IMR-90 (cell line): ENCODE data around the gene RIMBP2. TPM values are rescaled to one million over a fixed set of nuclear protein-coding genes. Genes with fewer than 3 reads are reported as not detected.

ENCODE experiments used
- ATAC-seq: fragments of 200-7000 bp; cut with Tn5 transposase; 2 replicates; pipeline ENCODE4 v1.9.1; 2020; ENCODE audit warnings: low read depth, mild to moderate bottlenecking, moderate library complexity
- BruUV-seq: library from RNA; stranded (reverse); fragments of 400-500 nt; replicated peaks from 2 replicates; lab custom pipeline; 2021; lab: Mats Ljungman, UMichigan
- CTCF ChIA-PET: fragments of 300-600 bp; formaldehyde crosslinking; extraction: SDS; loops from one replicate; lab custom pipeline; 2021; ENCODE audit warnings: antibody characterized with exemption; lab: Yijun Ruan, JAX
- POLR2A ChIA-PET: fragments of 300-600 bp; sonication (Branson Sonifier 250); formaldehyde crosslinking; loops from one replicate; lab custom pipeline; 2022; ENCODE audit warnings: antibody characterized with exemption; ENCODE audit not compliant: unreplicated experiment; lab: Charles Lee
- DNase-seq: peaks from one replicate; pipeline ENCODE4 v3.0.0; 2013
- H2AFZ ChIP-seq: replicated peaks from 2 replicates; pipeline ENCODE3; 2013; ENCODE audit warnings: low read length, mild to moderate bottlenecking; ENCODE audit not compliant: poor library complexity
- H2AK5ac ChIP-seq: 2 replicates; pipeline ENCODE4 v1.6.1; 2013; ENCODE audit warnings: low read depth, low read length, inconsistent platforms
- H2AK9ac ChIP-seq: replicated peaks from 2 replicates; pipeline ENCODE3; 2013; ENCODE audit warnings: mild to moderate bottlenecking, low read depth, low read length, moderate library complexity; ENCODE audit not compliant: poor library complexity
- H2BK120ac ChIP-seq: 2 replicates; pipeline ENCODE4 v1.6.1; 2013; ENCODE audit warnings: low read depth, low read length, inconsistent platforms
- H2BK15ac ChIP-seq: 3 replicates; pipeline ENCODE4 v1.6.1; 2013; ENCODE audit warnings: low read depth, low read length, inconsistent platforms
- H2BK20ac ChIP-seq: 2 replicates; pipeline ENCODE4 v1.6.1; 2013; ENCODE audit warnings: low read depth, mild to moderate bottlenecking, inconsistent platforms, low read length, moderate library complexity
- H2BK5ac ChIP-seq: 2 replicates; pipeline ENCODE4 v1.6.1; 2013; ENCODE audit warnings: mild to moderate bottlenecking, low read depth, low read length, inconsistent platforms; ENCODE audit not compliant: poor library complexity, severe bottlenecking
- H3K14ac ChIP-seq: replicated peaks from 2 replicates; pipeline ENCODE4 v1.6.1; 2013; ENCODE audit warnings: low read depth, low read length, inconsistent platforms
- H3K18ac ChIP-seq: 2 replicates; pipeline ENCODE4 v1.6.1; 2013; ENCODE audit warnings: low read depth, low read length, control low read depth
- H3K23ac ChIP-seq: 2 replicates; pipeline ENCODE4 v1.6.1; 2013; ENCODE audit warnings: low read depth, low read length, inconsistent platforms
- H3K27ac ChIP-seq: 2 replicates; pipeline ENCODE4 v1.5.1; 2013; ENCODE audit warnings: mild to moderate bottlenecking, control low read depth, low read length; ENCODE audit not compliant: insufficient read depth
- H3K27me3 ChIP-seq: 2 replicates; pipeline ENCODE4 v1.6.1; 2013; ENCODE audit warnings: low read length; ENCODE audit not compliant: control insufficient read depth, insufficient read depth
- H3K36me3 ChIP-seq: 2 replicates; pipeline ENCODE4 v1.6.1; 2013; ENCODE audit warnings: low read length, mixed read lengths; ENCODE audit not compliant: control insufficient read depth, insufficient read depth
- H3K4ac ChIP-seq: 2 replicates; pipeline ENCODE4 v1.6.1; 2013; ENCODE audit warnings: low read depth, low read length, inconsistent platforms
- H3K4me1 ChIP-seq: 2 replicates; pipeline ENCODE4 v1.6.1; 2013; ENCODE audit warnings: low read length, mixed read lengths; ENCODE audit not compliant: control insufficient read depth, insufficient read depth
- H3K4me2 ChIP-seq: 2 replicates; pipeline ENCODE4 v1.6.1; 2013; ENCODE audit warnings: low read depth, mild to moderate bottlenecking, control low read depth, low read length, moderate library complexity
- H3K4me3 ChIP-seq: 2 replicates; pipeline ENCODE4 v1.5.1; 2013; ENCODE audit warnings: low read depth, mild to moderate bottlenecking, control low read depth, low read length, moderate library complexity; ENCODE audit not compliant: insufficient read depth
- H3K56ac ChIP-seq: 2 replicates; pipeline ENCODE4 v1.6.1; 2013; ENCODE audit warnings: low read length, inconsistent platforms; ENCODE audit not compliant: insufficient read depth; ENCODE audit errors: extremely low read depth
- H3K79me1 ChIP-seq, 2 experiments: 2 replicates each; pipeline ENCODE4 v1.6.1; 2013; ENCODE audit warnings: low read length in 2 of 2, inconsistent platforms in 1 of 2, low read depth in 1 of 2
- H3K9ac ChIP-seq: 2 replicates; pipeline ENCODE4 v1.6.1; 2013; ENCODE audit warnings: low read depth, low read length, control low read depth
- H3K9me1 ChIP-seq: 2 replicates; pipeline ENCODE4 v1.6.1; 2013; ENCODE audit warnings: low read length, inconsistent platforms; ENCODE audit not compliant: insufficient read depth
- H3K9me3 ChIP-seq: 2 replicates; pipeline ENCODE4 v1.6.1; 2013; ENCODE audit warnings: low read length; ENCODE audit not compliant: control insufficient read depth, insufficient read depth
- H4K20me1 ChIP-seq: 2 replicates; pipeline ENCODE4 v1.6.1; 2013; ENCODE audit warnings: low read length, inconsistent platforms; ENCODE audit not compliant: insufficient read depth
- H4K5ac ChIP-seq: 2 replicates; pipeline ENCODE4 v1.6.1; 2013; ENCODE audit warnings: mild to moderate bottlenecking, low read depth, low read length, control low read depth
- H4K8ac ChIP-seq, 2 experiments: 2 replicates each; pipeline ENCODE4 v1.6.1; 2013; ENCODE audit warnings: low read depth in 2 of 2, low read length in 2 of 2, control low read depth in 1 of 2, inconsistent platforms in 1 of 2
- H4K91ac ChIP-seq: 2 replicates; pipeline ENCODE4 v1.6.1; 2013; ENCODE audit warnings: low read depth, low read length, inconsistent platforms; ENCODE audit not compliant: insufficient read depth
- BHLHE40 ChIP-seq: fragments of 150-350 bp; IDR thresholded peaks from 2 replicates; pipeline ENCODE4 v1.6.1; 2016; ENCODE audit warnings: mild to moderate bottlenecking, low read depth, low read length
- CEBPB ChIP-seq: IDR thresholded peaks from 2 replicates; pipeline ENCODE4 v1.6.1; 2012; ENCODE audit warnings: low read depth, low read length, improper control_type of control experiment
- CHD1 ChIP-seq: IDR thresholded peaks from 2 replicates; pipeline ENCODE4 v1.6.1; 2012; ENCODE audit warnings: low read depth, low read length, improper control_type of control experiment
- CTCF ChIP-seq: conservative IDR thresholded peaks from 2 replicates; pipeline ENCODE4 v1.5.1; 2012; ENCODE audit warnings: mild to moderate bottlenecking, low read depth, low read length, improper control_type of control experiment
- ELK1 ChIP-seq: fragments of 150-350 bp; IDR thresholded peaks from 2 replicates; pipeline ENCODE4 v1.6.1; 2016; ENCODE audit warnings: low read depth, mild to moderate bottlenecking, low read length, moderate library complexity, borderline replicate concordance
- FOS ChIP-seq: fragments of 150-350 bp; IDR thresholded peaks from 2 replicates; pipeline ENCODE4 v1.6.1; 2016; ENCODE audit warnings: low read depth, low read length
- MAFK ChIP-seq: IDR thresholded peaks from 2 replicates; pipeline ENCODE4 v1.6.1; 2012; ENCODE audit warnings: low read depth, low read length, improper control_type of control experiment
- MAZ ChIP-seq: IDR thresholded peaks from 2 replicates; pipeline ENCODE4 v1.6.1; 2012; ENCODE audit warnings: low read depth, mild to moderate bottlenecking, low read length, improper control_type of control experiment, moderate library complexity, borderline replicate concordance
- MXI1 ChIP-seq: IDR thresholded peaks from 2 replicates; pipeline ENCODE4 v1.6.1; 2012; ENCODE audit warnings: low read depth, mild to moderate bottlenecking, low read length, moderate library complexity, borderline replicate concordance
- NFE2L2 ChIP-seq: fragments of 150-350 bp; IDR thresholded peaks from 2 replicates; pipeline ENCODE4 v1.6.1; 2016; ENCODE audit warnings: low read depth, mild to moderate bottlenecking, low read length
- POLR2A ChIP-seq: IDR thresholded peaks from 2 replicates; pipeline ENCODE4 v1.6.1; 2012; ENCODE audit warnings: mild to moderate bottlenecking, low read depth, low read length
- RAD21 ChIP-seq: IDR thresholded peaks from 2 replicates; pipeline ENCODE4 v1.6.1; 2012; ENCODE audit warnings: low read length, improper control_type of control experiment
- RCOR1 ChIP-seq: IDR thresholded peaks from 2 replicates; pipeline ENCODE4 v1.6.1; 2012; ENCODE audit warnings: mild to moderate bottlenecking, low read length, improper control_type of control experiment; ENCODE audit not compliant: insufficient replicate concordance
- RFX5 ChIP-seq: IDR thresholded peaks from 2 replicates; pipeline ENCODE4 v1.8.0; 2012; ENCODE audit warnings: low read depth, mild to moderate bottlenecking, low read length, moderate library complexity
- SMC3 ChIP-seq: fragments of 150-350 bp; IDR thresholded peaks from 2 replicates; pipeline ENCODE4 v1.6.1; 2016; ENCODE audit warnings: low read depth, mild to moderate bottlenecking, antibody characterized with exemption, low read length, moderate library complexity
- USF2 ChIP-seq: fragments of 150-350 bp; IDR thresholded peaks from 2 replicates; pipeline ENCODE4 v1.6.1; 2017; ENCODE audit warnings: mild to moderate bottlenecking, antibody characterized with exemption, low read length, low read depth
- WGBS, 2 experiments: methylation state at CpG; one replicate each; pipeline versions ENCODE4 v1.1.5 to v1.1.7; 2013; ENCODE audit warnings: missing lambda C conversion rate in 2 of 2; ENCODE audit not compliant: insufficient read length in 1 of 2; ENCODE audit errors: extremely low coverage in 2 of 2; 5-methylcytosine and 5-hydroxymethylcytosine counted together
- dilution Hi-C: fragments of 300-500 bp; cut with HindIII; formaldehyde crosslinking; loops from one replicate; pipeline ENCODE4 v1.14.3; 2018; ENCODE audit warnings: low sequenced_read_pairs; ENCODE audit not compliant: unreplicated experiment
- in situ Hi-C: fragments of 300-500 bp; cut with MboI; formaldehyde crosslinking; loops from 3 replicates; pipeline ENCODE4 v1.14.3; 2019; ENCODE audit warnings: low sequenced_read_pairs, inconsistent platforms, mixed read lengths
- intact Hi-C: fragments of 100-400 bp; cut with micrococcal nuclease; formaldehyde crosslinking; loops from 2 replicates; pipeline ENCODE4 v1.10.0; 2022
- polyA plus RNA-seq, 3 experiments: library from polyadenylated mRNA; depleted of rRNA; stranded (reverse); fragments of >200 nt; gene quantifications; 2 replicates each; pipeline ENCODE4 v1.2.3, GENCODE V29; 2012; ENCODE audit warnings: low replicate concordance in 1 of 3
- total RNA-seq: library from RNA; depleted of rRNA; stranded (reverse); fragments of >200 nt; gene quantifications from 2 replicates; pipeline ENCODE4 v1.2.3, GENCODE V29; 2012

Gene RIMBP2
- total and polyA plus RNA-seq, 2 of the 4 experiments (the other 2 are of a cell fraction) = not detected

- Histone ChIP-seq H4K5ac (no peak overlapping the region), H3K9me3 (peaks cover 67% of the 10 kb centered on the region), H3K23ac (no peak overlapping the region), H3K4me1 (no peaks in the 10 kb centered on the region), H3K4me3 (no peak overlapping the region), H3K27ac (no peak overlapping the region), H3K36me3 (no peaks in the 10 kb centered on the region), H2AK9ac (no peak overlapping the region), H2AFZ (no peak overlapping the region), H3K27me3 (no peaks in the 10 kb centered on the region), H4K8ac (no peak overlapping the region), H3K9me1 (no peaks in the 10 kb centered on the region), H3K9ac (no peak overlapping the region), H3K56ac (no peak overlapping the region), H3K4me2 (no peak overlapping the region), H2AK5ac (no peak overlapping the region), H2BK20ac (no peak overlapping the region), H2BK120ac (no peak overlapping the region), H4K20me1 (no peaks in the 10 kb centered on the region), H3K79me1 (no peaks in the 10 kb centered on the region), H3K14ac (no peak overlapping the region), H3K4ac (no peak overlapping the region), H4K91ac (no peak overlapping the region), H3K18ac (no peak overlapping the region), H2BK5ac (no peak overlapping the region), H2BK15ac (no peak overlapping the region)
- 50% methylated on average over 11 of the region's 17 CpGs; no CpG with 5 or more reads in 1 of the 2 experiments for WGBS, 2 experiments
- intact Hi-C loops = no loop called here
- in situ Hi-C loops = no loop called here
- TF ChIP-seq SMC3 = no peak
- no peak for TF ChIP-seq FOS
- no peak for TF ChIP-seq CTCF
- no peak for TF ChIP-seq BHLHE40
- TF ChIP-seq RFX5 = no peak
- TF ChIP-seq MAFK = no peak
- TF ChIP-seq RCOR1 = no peak
- TF ChIP-seq MXI1 = no peak
- TF ChIP-seq CHD1 = no peak
- no peak for TF ChIP-seq NFE2L2
- TF ChIP-seq USF2 = no peak
- no peak for TF ChIP-seq RAD21
- no peak for TF ChIP-seq MAZ
- no peak for TF ChIP-seq CEBPB
- no peak for TF ChIP-seq POLR2A
- no peak for TF ChIP-seq ELK1
- no peak for DNase-seq
- ChIA-PET POLR2A (no interaction called here), CTCF (no interaction called here)
- no TSS peak for BruUV-seq
- dilution Hi-C loops = no loop called here
- no peak for ATAC-seq
Measured at GRCh38 chr12:130473266-130473665, 242.8 kb downstream of the RIMBP2 start.
